Measurements from ENCODE around the gene HNRNPUL1.
"Not testable (repeated sequence)": the region's sequence is repeated elsewhere in the genome, so short reads cannot be mapped to it uniquely, and the experiment has no call there.

HNRNPUL1 gene

DNA sequence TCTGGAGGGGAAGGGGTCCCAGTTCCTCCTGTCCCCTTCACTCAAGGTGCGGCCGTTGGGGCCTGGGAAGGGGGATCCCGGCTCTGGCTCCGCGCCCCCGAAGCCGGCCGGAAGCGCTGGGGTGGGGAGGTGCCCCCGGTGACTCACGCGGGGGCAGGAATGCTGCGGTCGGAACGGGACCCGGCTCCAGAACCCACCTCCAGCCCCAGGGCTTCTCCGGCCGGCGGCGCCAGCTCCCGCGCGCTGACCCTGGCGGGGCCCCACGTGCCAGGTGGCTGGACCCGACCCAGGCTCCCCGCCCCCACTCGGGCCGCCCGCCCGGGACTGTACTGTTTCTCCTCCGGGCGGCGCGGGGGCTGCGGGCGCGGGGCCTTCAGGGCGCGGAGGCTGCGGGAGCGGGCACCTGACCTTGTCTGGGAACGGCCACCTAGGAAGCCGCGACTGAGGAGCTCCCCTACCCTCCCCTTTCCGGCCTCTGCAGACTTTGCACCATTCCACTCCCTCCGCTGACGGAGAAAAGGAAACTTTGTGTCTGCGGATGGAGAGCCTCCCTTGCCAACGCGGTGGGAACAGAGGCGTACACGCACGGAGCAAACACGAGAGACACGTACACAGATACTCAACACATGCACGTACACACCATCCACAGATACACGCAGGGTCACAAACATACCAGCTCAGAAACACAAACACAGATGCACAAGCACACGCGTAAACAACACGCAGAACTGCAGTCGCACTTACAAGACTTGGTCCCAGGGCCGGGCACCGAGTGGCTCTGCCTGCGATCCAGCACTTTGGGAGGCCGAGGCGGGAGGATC lies 37.9 kb upstream of the HNRNPUL1 start:
- peak overlapping the region; percentile 24 for H3K4me3 ChIP-seq
- DNase-seq (ENCODE audit: low spot score in 2 of 2): peak in 1 of 2 experiments; percentile 67
- no peaks in the 10 kb centered on the region for H3K36me3 ChIP-seq (replicated peaks)
- H3K4me1 ChIP-seq: peaks cover 11% of the 10 kb centered on the region
- H3K27me3 ChIP-seq (ENCODE audit: low read depth): peaks cover 1% of the 10 kb centered on the region; the same call in 1 of the 2 replicates
- in situ Hi-C loops (cut with MboI; ENCODE audit: low sequenced_read_pairs): no loop called here
- H3K9me3 ChIP-seq: no peaks in the 10 kb centered on the region

- H3K4me3 ChIP-seq: no peak overlapping the region
- in situ Hi-C loops (cut with MboI; ENCODE audit: low sequenced_read_pairs): no loop called here
- no peaks in the 10 kb centered on the region for H3K9me3 ChIP-seq
- H3K27me3 ChIP-seq (ENCODE audit: low read depth): no peaks in the 10 kb centered on the region
- DNase-seq (ENCODE audit: low spot score in 2 of 2): no peak
- H3K4me1 ChIP-seq: peaks cover 11% of the 10 kb centered on the region
- no peaks in the 10 kb centered on the region for H3K36me3 ChIP-seq (replicated peaks)
Measured at GRCh38 chr19:41226874-41227390, 37.2 kb upstream of the HNRNPUL1 start.

GRCh38 chr19:41228486-41228885 lies 35.7 kb upstream of the HNRNPUL1 start:
- H3K9me3 ChIP-seq: no peaks in the 10 kb centered on the region
- peaks cover 11% of the 10 kb centered on the region for H3K4me1 ChIP-seq
- H3K4me3 ChIP-seq: no peak overlapping the region
- DNase-seq (ENCODE audit: low spot score in 2 of 2): no peak
- in situ Hi-C loops (cut with MboI; ENCODE audit: low sequenced_read_pairs): no loop called here
- no peaks in the 10 kb centered on the region for H3K27me3 ChIP-seq (ENCODE audit: low read depth)
- H3K36me3 ChIP-seq (replicated peaks): no peaks in the 10 kb centered on the region

GRCh38 chr19:41229338-41229737 lies 34.8 kb upstream of the HNRNPUL1 start:
- in situ Hi-C loops (cut with MboI; ENCODE audit: low sequenced_read_pairs); H3K9me3 ChIP-seq; DNase-seq (ENCODE audit: low spot score in 2 of 2); H3K27me3 ChIP-seq (ENCODE audit: low read depth); H3K36me3 ChIP-seq (replicated peaks); H3K4me3 ChIP-seq: not testable (repeated sequence)
- H3K4me1 ChIP-seq: peaks cover 11% of the 10 kb centered on the region

- Histone ChIP-seq H3K4me1 (peaks cover 11% of the 10 kb centered on the region), H3K27me3 (ENCODE audit: low read depth) (no peaks in the 10 kb centered on the region), H3K9me3 (no peaks in the 10 kb centered on the region), H3K4me3 (no peak overlapping the region), H3K36me3 (replicated peaks) (no peaks in the 10 kb centered on the region)
- no peak for DNase-seq (ENCODE audit: low spot score in 2 of 2)
- in situ Hi-C loops (cut with MboI; ENCODE audit: low sequenced_read_pairs): no loop called here
Measured at GRCh38 chr19:41230067-41230857, 33.9 kb upstream of the HNRNPUL1 start.

GRCh38 chr19:41232686-41233085 lies 31.5 kb upstream of the HNRNPUL1 start:
- Histone ChIP-seq H3K4me3 (no peak overlapping the region), H3K9me3 (no peaks in the 10 kb centered on the region), H3K36me3 (replicated peaks) (no peaks in the 10 kb centered on the region), H3K4me1 (no peaks in the 10 kb centered on the region), H3K27me3 (ENCODE audit: low read depth) (no peaks in the 10 kb centered on the region)
- no peak for DNase-seq (ENCODE audit: low spot score in 2 of 2)
- in situ Hi-C loops (cut with MboI; ENCODE audit: low sequenced_read_pairs): no loop called here

- DNase-seq (ENCODE audit: low spot score in 2 of 2): no peak
- in situ Hi-C loops (cut with MboI; ENCODE audit: low sequenced_read_pairs): no loop called here
- H3K36me3 ChIP-seq (replicated peaks): no peaks in the 10 kb centered on the region
- H3K9me3 ChIP-seq: no peaks in the 10 kb centered on the region
- no peaks in the 10 kb centered on the region for H3K4me1 ChIP-seq
- H3K27me3 ChIP-seq (ENCODE audit: low read depth): no peaks in the 10 kb centered on the region
- no peak overlapping the region for H3K4me3 ChIP-seq
Measured at GRCh38 chr19:41233748-41234240, 30.4 kb upstream of the HNRNPUL1 start.

GRCh38 chr19:41234512-41235168 lies 29.5 kb upstream of the HNRNPUL1 start:
- Histone ChIP-seq H3K9me3 (no peaks in the 10 kb centered on the region), H3K4me1 (no peaks in the 10 kb centered on the region), H3K27me3 (ENCODE audit: low read depth) (no peaks in the 10 kb centered on the region), H3K36me3 (replicated peaks) (no peaks in the 10 kb centered on the region), H3K4me3 (no peak overlapping the region)
- in situ Hi-C loops (cut with MboI; ENCODE audit: low sequenced_read_pairs): no loop called here
- DNase-seq (ENCODE audit: low spot score in 2 of 2): no peak

DNA sequence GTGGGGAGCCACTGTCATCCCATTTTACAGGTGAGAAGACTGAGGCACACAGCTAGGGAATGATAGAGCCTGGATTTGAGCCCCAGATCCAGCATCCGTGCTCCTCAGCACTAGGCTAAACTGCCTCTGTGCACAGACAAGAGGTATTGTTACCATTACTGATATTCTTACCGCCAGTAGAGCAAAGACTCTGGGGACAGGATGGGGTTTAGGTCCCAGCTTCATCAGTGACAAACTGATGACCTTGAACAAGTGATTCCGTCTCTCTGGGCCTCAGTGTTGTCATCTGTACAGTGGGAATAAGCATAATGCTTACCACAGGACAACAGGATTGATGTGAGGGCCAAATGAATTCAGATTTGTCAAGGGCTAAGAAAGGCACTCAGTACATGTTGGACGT lies 28.7 kb upstream of the HNRNPUL1 start:
- no peak for DNase-seq (ENCODE audit: low spot score in 2 of 2)
- H3K36me3 ChIP-seq (replicated peaks): no peaks in the 10 kb centered on the region
- in situ Hi-C loops (cut with MboI; ENCODE audit: low sequenced_read_pairs): no loop called here
- H3K27me3 ChIP-seq (ENCODE audit: low read depth): no peaks in the 10 kb centered on the region
- no peaks in the 10 kb centered on the region for H3K4me1 ChIP-seq
- no peak overlapping the region for H3K4me3 ChIP-seq
- no peaks in the 10 kb centered on the region for H3K9me3 ChIP-seq

- Histone ChIP-seq H3K4me1 (no peaks in the 10 kb centered on the region), H3K4me3 (no peak overlapping the region), H3K36me3 (replicated peaks) (no peaks in the 10 kb centered on the region), H3K9me3 (no peaks in the 10 kb centered on the region), H3K27me3 (ENCODE audit: low read depth) (no peaks in the 10 kb centered on the region)
- DNase-seq (ENCODE audit: low spot score in 2 of 2): no peak
- in situ Hi-C loops (cut with MboI; ENCODE audit: low sequenced_read_pairs): no loop called here
Measured at GRCh38 chr19:41238244-41238643, 25.9 kb upstream of the HNRNPUL1 start.

DNA sequence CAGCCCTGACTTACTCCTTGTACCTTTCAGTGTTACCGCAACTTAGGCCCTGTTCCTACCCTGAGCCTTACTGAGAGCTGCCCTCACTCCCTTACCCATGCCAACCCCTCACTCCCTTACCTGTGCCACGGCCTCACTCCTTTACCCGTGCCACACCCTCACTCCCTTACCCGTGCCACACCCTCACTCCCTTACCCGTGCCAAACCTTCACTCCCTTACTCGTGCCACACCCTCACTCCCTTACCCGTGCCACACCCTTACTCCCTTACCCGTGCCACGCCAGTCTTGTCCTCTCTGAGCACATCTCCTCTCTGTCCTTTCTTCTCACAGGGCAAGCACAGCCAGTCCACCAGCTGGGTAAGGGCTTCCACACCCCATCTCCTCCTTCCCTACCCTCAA lies 24.8 kb upstream of the HNRNPUL1 start:
- Histone ChIP-seq H3K27me3 (ENCODE audit: low read depth) (no peaks in the 10 kb centered on the region), H3K9me3 (no peaks in the 10 kb centered on the region), H3K4me3 (no peak overlapping the region), H3K4me1 (no peaks in the 10 kb centered on the region), H3K36me3 (replicated peaks) (no peaks in the 10 kb centered on the region)
- DNase-seq (ENCODE audit: low spot score in 2 of 2): no peak
- in situ Hi-C loops (cut with MboI; ENCODE audit: low sequenced_read_pairs): no loop called here

- H3K4me1 ChIP-seq: no peaks in the 10 kb centered on the region
- no peaks in the 10 kb centered on the region for H3K27me3 ChIP-seq (ENCODE audit: low read depth)
- in situ Hi-C loops (cut with MboI; ENCODE audit: low sequenced_read_pairs): no loop called here
- no peaks in the 10 kb centered on the region for H3K9me3 ChIP-seq
- H3K36me3 ChIP-seq (replicated peaks): no peaks in the 10 kb centered on the region
- DNase-seq (ENCODE audit: low spot score in 2 of 2): no peak
- no peak overlapping the region for H3K4me3 ChIP-seq
Measured at GRCh38 chr19:41239961-41240574, 24.1 kb upstream of the HNRNPUL1 start.

- Histone ChIP-seq H3K4me1 (no peaks in the 10 kb centered on the region), H3K27me3 (ENCODE audit: low read depth) (no peaks in the 10 kb centered on the region), H3K4me3 (no peak overlapping the region), H3K9me3 (no peaks in the 10 kb centered on the region), H3K36me3 (replicated peaks) (no peaks in the 10 kb centered on the region)
- no peak for DNase-seq (ENCODE audit: low spot score in 2 of 2)
- in situ Hi-C loops (cut with MboI; ENCODE audit: low sequenced_read_pairs): no loop called here
Measured at GRCh38 chr19:41241859-41242258, 22.3 kb upstream of the HNRNPUL1 start.

Data from HAP-1 (cell line).